ENCODE data around the gene LLGL2.

LLGL2 gene

GRCh38 chr17:75488693-75489510, 36.6 kb upstream of the LLGL2 start:
- TF ChIP-seq ZFX (IDR thresholded peaks at IDR 0.05; ENCODE audit: borderline replicate concordance) (no peak), CTCF (IDR thresholded peaks at IDR 0.05) (no peak)
- H3K27ac ChIP-seq, result no peak overlapping the region

GRCh38 chr17:75489511-75489955, 36.0 kb upstream of the LLGL2 start:
- TF ChIP-seq CTCF (IDR thresholded peaks at IDR 0.05) (no peak), ZFX (IDR thresholded peaks at IDR 0.05; ENCODE audit: borderline replicate concordance) (no peak)
- H3K27ac ChIP-seq, result no peak overlapping the region

DNA sequence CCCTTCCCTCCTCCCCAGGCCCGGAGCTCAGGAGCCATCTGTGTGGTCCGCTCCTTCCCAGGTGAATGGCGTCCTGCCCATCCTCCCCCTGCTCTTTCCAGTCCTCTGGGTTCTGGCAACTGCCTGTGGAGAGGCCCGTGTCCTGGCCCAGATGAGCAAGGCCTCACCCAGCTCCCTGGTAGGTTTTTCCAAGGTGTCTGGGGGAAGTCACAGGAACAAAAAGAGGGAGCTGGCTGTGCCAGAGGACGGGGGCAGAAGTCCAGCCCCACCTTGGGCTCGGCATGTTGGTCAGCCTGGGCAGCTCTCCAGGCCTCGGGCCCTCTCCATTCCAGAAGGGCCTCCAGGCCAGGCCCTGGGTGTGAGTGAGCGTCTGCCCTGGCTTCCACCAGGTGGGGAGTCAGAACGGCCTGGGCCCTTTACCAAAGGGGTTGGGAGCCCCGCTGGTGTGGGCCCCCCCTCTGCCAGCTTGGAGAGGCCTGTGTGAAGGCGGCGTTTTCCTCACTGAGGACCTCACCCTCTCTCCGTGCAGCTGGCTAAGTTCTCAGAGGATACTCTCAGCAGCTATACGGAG, 35.2 kb upstream of the LLGL2 start:
- H3K27ac ChIP-seq, result no peak overlapping the region
- TF ChIP-seq CTCF (IDR thresholded peaks at IDR 0.05), result no peak
- no peak for TF ChIP-seq ZFX (IDR thresholded peaks at IDR 0.05; ENCODE audit: borderline replicate concordance)

DNA sequence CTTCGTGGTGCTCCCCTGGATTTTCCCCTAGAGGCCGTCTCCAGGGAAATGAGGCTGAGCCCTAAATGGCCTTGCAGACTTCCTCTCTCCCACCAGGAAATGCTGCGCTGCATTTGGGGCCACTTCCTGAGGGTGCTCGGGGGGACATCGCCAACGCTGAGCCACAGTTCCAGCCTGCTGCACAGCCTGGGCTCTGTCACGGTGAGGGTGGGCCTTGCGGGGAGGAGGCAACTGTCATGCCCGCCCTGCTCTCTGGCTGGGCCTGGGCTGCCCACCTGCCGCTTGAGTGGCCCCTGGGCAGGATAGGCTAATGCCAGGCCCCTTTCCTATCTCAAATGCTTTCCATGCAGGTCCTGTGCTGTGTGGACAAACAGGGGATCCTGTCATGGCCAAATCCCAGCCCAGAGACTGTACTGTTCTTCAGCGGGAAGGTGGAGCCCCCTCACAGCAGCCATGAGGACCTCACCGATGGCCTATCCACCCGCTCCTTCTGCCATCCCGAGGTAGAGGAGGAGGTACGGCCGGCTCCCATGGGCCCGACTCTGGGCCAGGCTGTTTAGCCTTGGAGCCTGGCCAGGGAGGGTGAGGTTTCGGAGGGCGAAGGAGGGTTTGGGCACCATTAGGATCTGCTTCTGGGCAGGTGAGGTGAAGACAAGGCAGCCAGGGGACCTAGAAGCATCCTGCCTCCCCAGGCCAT, 34.4 kb upstream of the LLGL2 start:
- TF ChIP-seq CTCF (IDR thresholded peaks at IDR 0.05) (no peak), ZFX (IDR thresholded peaks at IDR 0.05; ENCODE audit: borderline replicate concordance) (no peak)
- H3K27ac ChIP-seq, result no peak overlapping the region

GRCh38 chr17:75491680-75492079, 33.8 kb upstream of the LLGL2 start:
- no peak overlapping the region for H3K27ac ChIP-seq
- no peak for TF ChIP-seq CTCF (IDR thresholded peaks at IDR 0.05)
- TF ChIP-seq ZFX (IDR thresholded peaks at IDR 0.05; ENCODE audit: borderline replicate concordance), result no peak

- no peak for TF ChIP-seq CTCF (IDR thresholded peaks at IDR 0.05)
- no peak for TF ChIP-seq ZFX (IDR thresholded peaks at IDR 0.05; ENCODE audit: borderline replicate concordance)
- no peak overlapping the region for H3K27ac ChIP-seq
Observed at GRCh38 chr17:75492555-75493168, 32.8 kb upstream of the LLGL2 start.

Measured in 22Rv1 (cell line).